Adrenal gland (tissue), 5 donors: Measurements from ENCODE around the gene STARD7.

Source experiments
- POLR2A ChIP-seq, 2 donors: fragments of 450-650 bp; IDR thresholded peaks; one replicate each; pipeline ENCODE4 v1.6.1; 2017; ENCODE audit warnings: antibody characterized with exemption in 2 of 2, mild to moderate bottlenecking in 2 of 2, moderate library complexity in 1 of 2
- TF ChIP-seq, protein P1 (sequence below), 6 experiments: fragments of 450-650 bp in 4 of 6; fragments of 200-600 bp in 2 of 6; sonication (generic) in 1 of 6; IDR thresholded peaks; 1 replicate in 5 of 6; 2 replicates in 1 of 6; pipeline versions ENCODE4 v1.5.1 to v1.8.0; 2016 to 2021; ENCODE audit warnings: antibody characterized with exemption in 6 of 6, mild to moderate bottlenecking in 2 of 6, moderate library complexity in 1 of 6
- donor health status: DM: no; HTN: no; CAD: no.

DNA sequence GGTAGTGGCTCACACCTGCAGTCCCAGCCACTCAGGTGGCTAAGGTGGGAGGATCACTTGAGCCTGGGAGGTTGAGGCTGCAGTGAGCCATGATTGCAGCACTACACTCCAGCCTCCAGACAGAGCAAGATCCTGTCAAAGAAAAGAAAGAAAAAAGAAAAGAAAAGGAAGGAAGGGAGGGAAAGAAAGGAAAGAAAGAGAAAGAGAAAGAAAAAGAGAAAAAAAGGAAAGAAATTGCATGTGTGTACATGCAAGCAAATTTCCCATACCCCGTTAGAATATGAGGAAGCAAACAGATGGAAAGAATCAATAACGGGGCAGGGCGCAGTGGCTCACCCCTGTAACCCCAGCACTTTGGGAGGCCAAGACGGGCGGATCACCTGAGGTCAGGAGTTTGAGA lies 39.3 kb upstream of the STARD7 start:
- TF ChIP-seq POLR2A (IDR thresholded peaks at IDR 0.05), result no peak
- TF ChIP-seq, protein P1, sequence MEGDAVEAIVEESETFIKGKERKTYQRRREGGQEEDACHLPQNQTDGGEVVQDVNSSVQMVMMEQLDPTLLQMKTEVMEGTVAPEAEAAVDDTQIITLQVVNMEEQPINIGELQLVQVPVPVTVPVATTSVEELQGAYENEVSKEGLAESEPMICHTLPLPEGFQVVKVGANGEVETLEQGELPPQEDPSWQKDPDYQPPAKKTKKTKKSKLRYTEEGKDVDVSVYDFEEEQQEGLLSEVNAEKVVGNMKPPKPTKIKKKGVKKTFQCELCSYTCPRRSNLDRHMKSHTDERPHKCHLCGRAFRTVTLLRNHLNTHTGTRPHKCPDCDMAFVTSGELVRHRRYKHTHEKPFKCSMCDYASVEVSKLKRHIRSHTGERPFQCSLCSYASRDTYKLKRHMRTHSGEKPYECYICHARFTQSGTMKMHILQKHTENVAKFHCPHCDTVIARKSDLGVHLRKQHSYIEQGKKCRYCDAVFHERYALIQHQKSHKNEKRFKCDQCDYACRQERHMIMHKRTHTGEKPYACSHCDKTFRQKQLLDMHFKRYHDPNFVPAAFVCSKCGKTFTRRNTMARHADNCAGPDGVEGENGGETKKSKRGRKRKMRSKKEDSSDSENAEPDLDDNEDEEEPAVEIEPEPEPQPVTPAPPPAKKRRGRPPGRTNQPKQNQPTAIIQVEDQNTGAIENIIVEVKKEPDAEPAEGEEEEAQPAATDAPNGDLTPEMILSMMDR (IDR thresholded peaks at IDR 0.05), result no peak
